Liver (tissue), 9 donors: ENCODE data around the gene SIT1. TPM values are rescaled to one million over a fixed set of nuclear protein-coding genes. Genes with fewer than 3 reads are reported as not detected.
A peak's percentile ranks its signal among the peaks of the same experiment; 100 is the strongest.

Source experiments
- DNase-seq: peaks from one replicate; pipeline ENCODE4 v3.0.0-alpha.2; 2017; ENCODE audit warnings: low spot score
- H3K27ac ChIP-seq, 2 donors: one replicate each; pipeline ENCODE4 v1.7.0; 2013; ENCODE audit warnings: inconsistent platforms in 2 of 2, low read length in 2 of 2, control low read depth in 1 of 2, low read depth in 1 of 2, mild to moderate bottlenecking in 1 of 2
- H3K27me3 ChIP-seq, 4 donors: one replicate each; pipeline versions ENCODE4 v1.6.1 to v1.7.0; 2013; ENCODE audit warnings: low read length in 3 of 4, inconsistent platforms in 1 of 4, mild to moderate bottlenecking in 1 of 4, moderate library complexity in 1 of 4; ENCODE audit not compliant: control insufficient read depth in 4 of 4, insufficient read depth in 4 of 4
- H3K36me3 ChIP-seq, 4 donors: one replicate each; pipeline versions ENCODE4 v1.6.1 to v1.7.0; 2013; ENCODE audit warnings: low read length in 3 of 4, mild to moderate bottlenecking in 3 of 4, low read depth in 1 of 4, moderate library complexity in 1 of 4; ENCODE audit not compliant: control insufficient read depth in 4 of 4, insufficient read depth in 3 of 4
- H3K4me1 ChIP-seq, 4 donors: one replicate each; pipeline versions ENCODE4 v1.6.1 to v1.7.0; 2013; ENCODE audit warnings: low read length in 3 of 4, mild to moderate bottlenecking in 3 of 4, moderate library complexity in 1 of 4; ENCODE audit not compliant: control insufficient read depth in 4 of 4, insufficient read depth in 4 of 4
- H3K4me3 ChIP-seq, 3 donors: one replicate each; pipeline versions ENCODE4 v1.6.1 to v1.7.0; 2013; ENCODE audit warnings: low read length in 3 of 3, control low read depth in 1 of 3, low read depth in 1 of 3, mild to moderate bottlenecking in 1 of 3
- H3K9ac ChIP-seq, 2 donors: one replicate each; pipeline ENCODE4 v1.7.0; 2013; ENCODE audit warnings: low read length in 2 of 2, mild to moderate bottlenecking in 2 of 2, moderate library complexity in 2 of 2, control low read depth in 1 of 2, low read depth in 1 of 2
- H3K9me3 ChIP-seq, 4 donors: one replicate each; pipeline versions ENCODE4 v1.6.1 to v1.7.0; 2013; ENCODE audit warnings: low read length in 3 of 4; ENCODE audit not compliant: control insufficient read depth in 4 of 4
- ATF3 ChIP-seq: IDR thresholded peaks from 2 replicates; pipeline ENCODE4 v1.6.1; 2016; ENCODE audit warnings: antibody characterized with exemption
- EGR1 ChIP-seq, 2 donors: IDR thresholded peaks; 2 replicates each; pipeline ENCODE4 v1.6.1; 2016 to 2018; ENCODE audit warnings: antibody characterized with exemption in 2 of 2, low read depth in 2 of 2
- FOXA1 ChIP-seq: IDR thresholded peaks from 2 replicates; pipeline ENCODE4 v1.6.1; 2016; ENCODE audit warnings: antibody characterized with exemption
- FOXA2 ChIP-seq: IDR thresholded peaks from 2 replicates; pipeline ENCODE4 v1.6.1; 2016; ENCODE audit warnings: antibody characterized with exemption
- GABPA ChIP-seq, 2 donors: IDR thresholded peaks in 1 of 2; conservative IDR thresholded peaks in 1 of 2; 2 replicates each; pipeline ENCODE4 v1.6.1; 2016; ENCODE audit warnings: antibody characterized with exemption in 2 of 2, mild to moderate bottlenecking in 1 of 2, moderate library complexity in 1 of 2
- HNF4A ChIP-seq, 2 donors: conservative IDR thresholded peaks; 2 replicates each; pipeline ENCODE4 v1.6.1; 2016; ENCODE audit warnings: antibody characterized with exemption in 2 of 2, mild to moderate bottlenecking in 2 of 2
- HNF4G ChIP-seq: IDR thresholded peaks from 2 replicates; pipeline ENCODE4 v1.6.1; 2016; ENCODE audit warnings: antibody characterized with exemption
- JUND ChIP-seq, 2 donors: IDR thresholded peaks; 2 replicates each; pipeline ENCODE4 v1.6.1; 2016; ENCODE audit warnings: antibody characterized with exemption in 2 of 2
- MAX ChIP-seq: IDR thresholded peaks from 2 replicates; pipeline ENCODE4 v1.6.1; 2016; ENCODE audit warnings: antibody characterized with exemption
- NR2F2 ChIP-seq: IDR thresholded peaks from 2 replicates; pipeline ENCODE4 v1.6.1; 2016; ENCODE audit warnings: antibody characterized with exemption
- RAD21 ChIP-seq, 2 donors: IDR thresholded peaks; 2 replicates each; pipeline ENCODE4 v1.6.1; 2016; ENCODE audit warnings: antibody characterized with exemption in 2 of 2, mild to moderate bottlenecking in 2 of 2
- RXRA ChIP-seq, 2 donors: IDR thresholded peaks; 2 replicates each; pipeline ENCODE4 v1.6.1; 2017 to 2018; ENCODE audit warnings: antibody characterized with exemption in 2 of 2, mild to moderate bottlenecking in 1 of 2
- SP1 ChIP-seq: IDR thresholded peaks from 2 replicates; pipeline ENCODE4 v1.6.1; 2018; ENCODE audit warnings: antibody characterized with exemption, mild to moderate bottlenecking
- TAF1 ChIP-seq: conservative IDR thresholded peaks from 2 replicates; pipeline ENCODE4 v1.6.1; 2016; ENCODE audit warnings: antibody characterized with exemption, mild to moderate bottlenecking
- YY1 ChIP-seq: IDR thresholded peaks from 2 replicates; pipeline ENCODE4 v1.6.1; 2016; ENCODE audit warnings: antibody characterized with exemption, mild to moderate bottlenecking
- ZBTB33 ChIP-seq: IDR thresholded peaks from 2 replicates; pipeline ENCODE4 v1.6.1; 2016; ENCODE audit warnings: antibody characterized with exemption
- WGBS: extraction: QIAGEN DNeasy Blood & Tissue Kit; methylation state at CpG from one replicate; pipeline ENCODE4 v1.1.7; 2013; 5-methylcytosine and 5-hydroxymethylcytosine counted together
- polyA plus RNA-seq, 2 donors: library from polyadenylated mRNA; stranded (reverse) in 1 of 2; unstranded in 1 of 2; fragments of 200-250 nt in 1 of 2; fragments of >200 nt in 1 of 2; fragmentation: Nextera tagmentation in 1 of 2; extraction: Ambion mirVana in 1 of 2; gene quantifications; one replicate each; pipeline versions ENCODE4 v1.2.1 to v1.2.3, GENCODE V29; 2013 to 2015
- total RNA-seq, 2 donors: library from RNA; depleted of rRNA; stranded (reverse); fragments of >200 nt; gene quantifications; one replicate each; pipeline ENCODE4 v1.2.3, GENCODE V29; 2014
- TF ChIP-seq, protein P1 (sequence below): fragments of 150-350 bp; IDR thresholded peaks from 2 replicates; pipeline ENCODE4 v1.5.1; 2017; ENCODE audit warnings: improper control_type of control experiment, low read depth, low read length; ENCODE audit not compliant: missing input control
- TF ChIP-seq, protein P2 (sequence below): IDR thresholded peaks from 2 replicates; pipeline ENCODE4 v1.6.1; 2016; ENCODE audit warnings: antibody characterized with exemption, mild to moderate bottlenecking
- donor health status: healthy.
- donor health status: healthy.
- donor health status: healthy.
- donor health status: healthy.
- donor health status: healthy.

SIT1 gene
- total and polyA plus RNA-seq, 4 donors, result 0.17 to 1.1 (median 0.34) TPM

DNA sequence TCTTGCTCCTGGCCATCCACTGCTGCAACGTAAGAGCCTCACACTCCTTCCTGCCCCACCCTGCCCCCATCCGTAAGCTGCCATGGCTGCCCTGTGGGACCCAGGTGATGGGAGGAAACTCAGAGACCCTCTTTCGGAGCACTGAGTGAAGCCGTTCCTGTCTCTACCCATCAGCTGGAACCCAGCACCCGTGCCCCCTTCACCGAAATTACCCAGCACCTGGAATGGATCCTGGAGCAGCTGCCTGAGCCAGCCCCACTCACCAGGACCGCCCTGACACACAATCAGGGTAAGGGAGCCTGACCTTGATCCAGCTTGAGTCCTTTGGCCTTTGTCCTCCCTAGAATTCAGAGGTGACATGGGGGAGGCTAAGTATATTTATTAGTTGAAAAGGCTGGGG lies 42.5 kb downstream of the SIT1 start (continued):
- TF ChIP-seq EGR1 (IDR thresholded peaks at IDR 0.05; ENCODE audit: low read depth in 2 of 2) (no peak), RXRA (IDR thresholded peaks at IDR 0.05) (no peak), TAF1 (no peak), JUND (IDR thresholded peaks at IDR 0.05) (no peak), FOXA1 (no peak)

- TF ChIP-seq FOXA2 (no peak), HNF4A (conservative IDR thresholded peaks at IDR 0.05) (no peak), ZBTB33 (no peak), ATF3 (no peak), NR2F2 (no peak), FOXA1 (no peak)
- TF ChIP-seq, protein P1, sequence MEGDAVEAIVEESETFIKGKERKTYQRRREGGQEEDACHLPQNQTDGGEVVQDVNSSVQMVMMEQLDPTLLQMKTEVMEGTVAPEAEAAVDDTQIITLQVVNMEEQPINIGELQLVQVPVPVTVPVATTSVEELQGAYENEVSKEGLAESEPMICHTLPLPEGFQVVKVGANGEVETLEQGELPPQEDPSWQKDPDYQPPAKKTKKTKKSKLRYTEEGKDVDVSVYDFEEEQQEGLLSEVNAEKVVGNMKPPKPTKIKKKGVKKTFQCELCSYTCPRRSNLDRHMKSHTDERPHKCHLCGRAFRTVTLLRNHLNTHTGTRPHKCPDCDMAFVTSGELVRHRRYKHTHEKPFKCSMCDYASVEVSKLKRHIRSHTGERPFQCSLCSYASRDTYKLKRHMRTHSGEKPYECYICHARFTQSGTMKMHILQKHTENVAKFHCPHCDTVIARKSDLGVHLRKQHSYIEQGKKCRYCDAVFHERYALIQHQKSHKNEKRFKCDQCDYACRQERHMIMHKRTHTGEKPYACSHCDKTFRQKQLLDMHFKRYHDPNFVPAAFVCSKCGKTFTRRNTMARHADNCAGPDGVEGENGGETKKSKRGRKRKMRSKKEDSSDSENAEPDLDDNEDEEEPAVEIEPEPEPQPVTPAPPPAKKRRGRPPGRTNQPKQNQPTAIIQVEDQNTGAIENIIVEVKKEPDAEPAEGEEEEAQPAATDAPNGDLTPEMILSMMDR, result no peak
- no peaks in the 10 kb centered on the region for H3K27me3 ChIP-seq
- no peak overlapping the region for H3K4me3 ChIP-seq
- peaks cover 7 to 35% (median 23%) of the 10 kb centered on the region in 4 donors for H3K4me1 ChIP-seq
- H3K27ac ChIP-seq, result no peak overlapping the region
- H3K9me3 ChIP-seq, result no peaks in the 10 kb centered on the region
- 93% methylated on average over 7 of the region's 7 CpGs for WGBS
- peaks cover 3 to 19% (median 8%) of the 10 kb centered on the region in 4 donors for H3K36me3 ChIP-seq
- DNase-seq, result no peak
- no peak overlapping the region for H3K9ac ChIP-seq
Observed at GRCh38 chr9:35606726-35607125, 44.0 kb downstream of the SIT1 start.

- H3K27me3 ChIP-seq, result no peaks in the 10 kb centered on the region
- H3K9ac ChIP-seq, result peak overlapping the region in 1 of 2 donors; percentile 48
- WGBS, result 21% methylated on average over 5 of the region's 5 CpGs
- H3K36me3 ChIP-seq, result peaks cover 3 to 19% (median 8%) of the 10 kb centered on the region in 4 donors
- DNase-seq, result no peak
- H3K27ac ChIP-seq, result no peak overlapping the region
- H3K4me3 ChIP-seq, result peak overlapping the region; percentile 59 to 94 (median 63)
- peaks cover 7 to 35% (median 23%) of the 10 kb centered on the region in 4 donors for H3K4me1 ChIP-seq
- H3K9me3 ChIP-seq, result no peaks in the 10 kb centered on the region
- TF ChIP-seq, protein P2, sequence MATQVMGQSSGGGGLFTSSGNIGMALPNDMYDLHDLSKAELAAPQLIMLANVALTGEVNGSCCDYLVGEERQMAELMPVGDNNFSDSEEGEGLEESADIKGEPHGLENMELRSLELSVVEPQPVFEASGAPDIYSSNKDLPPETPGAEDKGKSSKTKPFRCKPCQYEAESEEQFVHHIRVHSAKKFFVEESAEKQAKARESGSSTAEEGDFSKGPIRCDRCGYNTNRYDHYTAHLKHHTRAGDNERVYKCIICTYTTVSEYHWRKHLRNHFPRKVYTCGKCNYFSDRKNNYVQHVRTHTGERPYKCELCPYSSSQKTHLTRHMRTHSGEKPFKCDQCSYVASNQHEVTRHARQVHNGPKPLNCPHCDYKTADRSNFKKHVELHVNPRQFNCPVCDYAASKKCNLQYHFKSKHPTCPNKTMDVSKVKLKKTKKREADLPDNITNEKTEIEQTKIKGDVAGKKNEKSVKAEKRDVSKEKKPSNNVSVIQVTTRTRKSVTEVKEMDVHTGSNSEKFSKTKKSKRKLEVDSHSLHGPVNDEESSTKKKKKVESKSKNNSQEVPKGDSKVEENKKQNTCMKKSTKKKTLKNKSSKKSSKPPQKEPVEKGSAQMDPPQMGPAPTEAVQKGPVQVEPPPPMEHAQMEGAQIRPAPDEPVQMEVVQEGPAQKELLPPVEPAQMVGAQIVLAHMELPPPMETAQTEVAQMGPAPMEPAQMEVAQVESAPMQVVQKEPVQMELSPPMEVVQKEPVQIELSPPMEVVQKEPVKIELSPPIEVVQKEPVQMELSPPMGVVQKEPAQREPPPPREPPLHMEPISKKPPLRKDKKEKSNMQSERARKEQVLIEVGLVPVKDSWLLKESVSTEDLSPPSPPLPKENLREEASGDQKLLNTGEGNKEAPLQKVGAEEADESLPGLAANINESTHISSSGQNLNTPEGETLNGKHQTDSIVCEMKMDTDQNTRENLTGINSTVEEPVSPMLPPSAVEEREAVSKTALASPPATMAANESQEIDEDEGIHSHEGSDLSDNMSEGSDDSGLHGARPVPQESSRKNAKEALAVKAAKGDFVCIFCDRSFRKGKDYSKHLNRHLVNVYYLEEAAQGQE, result no peak
- TF ChIP-seq NR2F2, result no peak
- TF ChIP-seq RXRA (IDR thresholded peaks at IDR 0.05), result no peak
- TF ChIP-seq RAD21 (IDR thresholded peaks at IDR 0.05), result no peak
- TF ChIP-seq, protein P1, result no peak
- no peak for TF ChIP-seq HNF4A (conservative IDR thresholded peaks at IDR 0.05)
- TF ChIP-seq ATF3, result no peak
- no peak for TF ChIP-seq SP1
- TF ChIP-seq GABPA (IDR thresholded peaks at IDR 0.05 in 1 of 2, conservative IDR thresholded peaks at IDR 0.05 in 1 of 2), result no peak
- no peak for TF ChIP-seq MAX
- TF ChIP-seq JUND (IDR thresholded peaks at IDR 0.05), result no peak
- TF ChIP-seq FOXA2, result no peak
- no peak for TF ChIP-seq FOXA1
- TF ChIP-seq ZBTB33, result no peak
- TF ChIP-seq HNF4G, result no peak
- TF ChIP-seq YY1, result no peak
Observed at GRCh38 chr9:35606138-35606504, 44.6 kb downstream of the SIT1 start.
